Osteocyte (in vitro differentiated cells): ENCODE measurements around the gene NUP107. TPM values are rescaled to one million over a fixed set of nuclear protein-coding genes. Genes with fewer than 3 reads are reported as not detected.

Experiments
- DNase-seq: peaks from one replicate; pipeline ENCODE4 v3.0.0; 2021; ENCODE audit warnings: mixed read lengths; ENCODE audit not compliant: unreplicated experiment; ENCODE audit errors: extremely low spot score
- H3K27ac Mint-ChIP-seq: one replicate; pipeline ENCODE4 v1.8.0; 2021; ENCODE audit warnings: mild to moderate bottlenecking, mixed read lengths; ENCODE audit not compliant: unreplicated experiment
- H3K27me3 Mint-ChIP-seq: one replicate; pipeline ENCODE4 v1.8.0; 2021; ENCODE audit warnings: mixed read lengths; ENCODE audit not compliant: unreplicated experiment
- H3K36me3 Mint-ChIP-seq: one replicate; pipeline ENCODE4 v1.8.0; 2021; ENCODE audit warnings: mixed read lengths; ENCODE audit not compliant: unreplicated experiment
- H3K4me1 Mint-ChIP-seq: one replicate; pipeline ENCODE4 v1.8.0; 2021; ENCODE audit warnings: mixed read lengths; ENCODE audit not compliant: unreplicated experiment
- H3K4me3 Mint-ChIP-seq: one replicate; pipeline ENCODE4 v1.8.0; 2021; ENCODE audit warnings: mild to moderate bottlenecking, moderate library complexity, mixed read lengths; ENCODE audit not compliant: unreplicated experiment
- H3K9me3 Mint-ChIP-seq: one replicate; pipeline ENCODE4 v1.8.0; 2021; ENCODE audit warnings: mixed read lengths; ENCODE audit not compliant: unreplicated experiment
- CTCF ChIP-seq: fragments of 200-600 bp; sonication (generic); IDR thresholded peaks from 2 replicates; pipeline ENCODE4 v1.5.0; 2021; ENCODE audit warnings: antibody characterized with exemption, mild to moderate bottlenecking, moderate library complexity
- total RNA-seq: library from RNA; stranded (reverse); gene quantifications from 2 replicates; pipeline ENCODE4 v1.2.1, GENCODE V29; 2021

Gene NUP107
- total RNA-seq, 1 donor from 2014 or later, result 35.6 TPM

GRCh38 chr12:68727776-68728175 lies 41.0 kb downstream of the NUP107 start:
- no peak overlapping the region for H3K4me3 Mint-ChIP-seq
- no peak for TF ChIP-seq CTCF
- H3K27ac Mint-ChIP-seq, result no peak overlapping the region
- no peaks in the 10 kb centered on the region for H3K9me3 Mint-ChIP-seq
- DNase-seq, result no peak
- peaks cover 13% of the 10 kb centered on the region for H3K36me3 Mint-ChIP-seq
- no peaks in the 10 kb centered on the region for H3K4me1 Mint-ChIP-seq
- no peaks in the 10 kb centered on the region for H3K27me3 Mint-ChIP-seq

GRCh38 chr12:68733661-68734071 lies 46.9 kb downstream of the NUP107 start:
- DNase-seq, result no peak
- Mint-ChIP-seq H3K4me1 (no peaks in the 10 kb centered on the region), H3K36me3 (peaks cover 11% of the 10 kb centered on the region), H3K4me3 (no peak overlapping the region), H3K27me3 (no peaks in the 10 kb centered on the region), H3K27ac (no peak overlapping the region), H3K9me3 (no peaks in the 10 kb centered on the region)
- TF ChIP-seq CTCF, result no peak

- no peaks in the 10 kb centered on the region for H3K27me3 Mint-ChIP-seq
These were observed 53.1 kb downstream of the NUP107 start for GRCh38 chr12:68739891-68740290.

GRCh38 chr12:68743356-68743755 lies 56.6 kb downstream of the NUP107 start:
- no peak for TF ChIP-seq CTCF
- Mint-ChIP-seq H3K36me3 (peaks cover 7% of the 10 kb centered on the region), H3K27ac (no peak overlapping the region), H3K4me1 (peaks cover 17% of the 10 kb centered on the region), H3K9me3 (no peaks in the 10 kb centered on the region), H3K4me3 (no peak overlapping the region), H3K27me3 (no peaks in the 10 kb centered on the region)
- DNase-seq, result no peak

More at GRCh38 chr12:68739891-68740290, 53.1 kb downstream of the NUP107 start:
- TF ChIP-seq CTCF, result no peak
- no peaks in the 10 kb centered on the region for H3K4me1 Mint-ChIP-seq
- DNase-seq, result no peak
- no peak overlapping the region for H3K4me3 Mint-ChIP-seq
- peaks cover 10% of the 10 kb centered on the region for H3K36me3 Mint-ChIP-seq
- no peak overlapping the region for H3K27ac Mint-ChIP-seq
- H3K9me3 Mint-ChIP-seq, result no peaks in the 10 kb centered on the region

GRCh38 chr12:68745376-68745903 lies 58.7 kb downstream of the NUP107 start:
- peaks cover 22% of the 10 kb centered on the region for H3K4me1 Mint-ChIP-seq
- DNase-seq, result no peak
- no peaks in the 10 kb centered on the region for H3K9me3 Mint-ChIP-seq
- peaks cover 5% of the 10 kb centered on the region for H3K36me3 Mint-ChIP-seq
- peak overlapping the region; percentile 88 for H3K27ac Mint-ChIP-seq
- H3K27me3 Mint-ChIP-seq, result no peaks in the 10 kb centered on the region
- no peak for TF ChIP-seq CTCF
- H3K4me3 Mint-ChIP-seq, result peak overlapping the region; percentile 99
